Lower leg skin (tissue), 4 donors: ENCODE data around the gene ATF7IP. TPM values are rescaled to one million over a fixed set of nuclear protein-coding genes. Genes with fewer than 3 reads are reported as not detected.

Source experiments
- DNase-seq, 2 donors: peaks; one replicate each; pipeline ENCODE4 v3.0.0-alpha.2; 2019; ENCODE audit warnings: low spot score in 2 of 2
- H3K4me3 ChIP-seq: fragments of 200-600 bp; sonication (generic); 2 replicates; pipeline ENCODE4 v1.5.1; 2017; ENCODE audit warnings: mild to moderate bottlenecking, low read depth; ENCODE audit not compliant: poor library complexity, severe bottlenecking
- POLR2A ChIP-seq, 2 donors: fragments of 450-650 bp; IDR thresholded peaks; one replicate each; pipeline ENCODE4 v1.6.1; 2016 to 2017; ENCODE audit warnings: antibody characterized with exemption in 2 of 2, mild to moderate bottlenecking in 1 of 2, moderate library complexity in 1 of 2
- WGBS, 2 donors: methylation state at CpG; one replicate each; pipeline ENCODE4 v1.1.5; 2018; 5-methylcytosine and 5-hydroxymethylcytosine counted together
- intact Hi-C: fragments of 100-400 bp; cut with DNase I; formaldehyde crosslinking; loops from one replicate; pipeline ENCODE4 v1.15.0; 2023; ENCODE audit warnings: low total_unique reads
- total RNA-seq, 4 donors: library from RNA; depleted of rRNA; stranded (reverse); fragments of >200 nt; gene quantifications; one replicate each; pipeline ENCODE4 v1.1.0, GENCODE V29; 2016
- TF ChIP-seq, protein P1 (sequence below), 3 donors: fragments of 450-650 bp; IDR thresholded peaks; one replicate each; pipeline ENCODE4 v1.5.1; 2016; ENCODE audit warnings: antibody characterized with exemption in 3 of 3, mild to moderate bottlenecking in 3 of 3, moderate library complexity in 2 of 3

The ATF7IP gene
- total RNA-seq, 4 donors from 2014 or later, result 35.3 to 49.0 (median 42.4) TPM

DNA sequence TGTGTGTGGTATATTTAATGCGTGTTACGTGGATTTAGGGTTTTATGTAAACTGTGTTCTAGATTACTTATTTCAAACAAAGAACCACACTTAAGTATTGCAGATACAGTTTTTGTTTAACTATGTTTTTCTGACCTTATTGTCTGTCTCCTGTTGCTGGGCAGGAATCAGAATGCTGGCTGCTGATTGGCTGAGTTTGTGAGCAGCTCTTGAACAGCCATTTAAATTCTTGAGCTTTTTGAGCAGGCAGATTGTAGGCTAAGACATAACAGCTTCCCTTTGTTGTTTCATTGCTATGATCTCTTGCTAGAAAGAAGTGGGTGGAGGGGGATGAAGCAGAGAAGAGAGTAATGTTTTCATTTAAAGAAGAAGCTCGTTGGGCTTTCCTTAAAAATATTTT lies 52.2 kb downstream of the ATF7IP start:
- intact Hi-C loops, result no loop called here
- 68 to 74% methylated on average over 3 of the region's 3 CpGs for WGBS, 2 donors
- H3K4me3 ChIP-seq, result no peak overlapping the region
- peak in 1 of 2 donors; percentile 35 for DNase-seq
- TF ChIP-seq POLR2A (IDR thresholded peaks at IDR 0.05), result no peak
- TF ChIP-seq, protein P1, sequence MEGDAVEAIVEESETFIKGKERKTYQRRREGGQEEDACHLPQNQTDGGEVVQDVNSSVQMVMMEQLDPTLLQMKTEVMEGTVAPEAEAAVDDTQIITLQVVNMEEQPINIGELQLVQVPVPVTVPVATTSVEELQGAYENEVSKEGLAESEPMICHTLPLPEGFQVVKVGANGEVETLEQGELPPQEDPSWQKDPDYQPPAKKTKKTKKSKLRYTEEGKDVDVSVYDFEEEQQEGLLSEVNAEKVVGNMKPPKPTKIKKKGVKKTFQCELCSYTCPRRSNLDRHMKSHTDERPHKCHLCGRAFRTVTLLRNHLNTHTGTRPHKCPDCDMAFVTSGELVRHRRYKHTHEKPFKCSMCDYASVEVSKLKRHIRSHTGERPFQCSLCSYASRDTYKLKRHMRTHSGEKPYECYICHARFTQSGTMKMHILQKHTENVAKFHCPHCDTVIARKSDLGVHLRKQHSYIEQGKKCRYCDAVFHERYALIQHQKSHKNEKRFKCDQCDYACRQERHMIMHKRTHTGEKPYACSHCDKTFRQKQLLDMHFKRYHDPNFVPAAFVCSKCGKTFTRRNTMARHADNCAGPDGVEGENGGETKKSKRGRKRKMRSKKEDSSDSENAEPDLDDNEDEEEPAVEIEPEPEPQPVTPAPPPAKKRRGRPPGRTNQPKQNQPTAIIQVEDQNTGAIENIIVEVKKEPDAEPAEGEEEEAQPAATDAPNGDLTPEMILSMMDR (IDR thresholded peaks at IDR 0.05), result no peak

DNA sequence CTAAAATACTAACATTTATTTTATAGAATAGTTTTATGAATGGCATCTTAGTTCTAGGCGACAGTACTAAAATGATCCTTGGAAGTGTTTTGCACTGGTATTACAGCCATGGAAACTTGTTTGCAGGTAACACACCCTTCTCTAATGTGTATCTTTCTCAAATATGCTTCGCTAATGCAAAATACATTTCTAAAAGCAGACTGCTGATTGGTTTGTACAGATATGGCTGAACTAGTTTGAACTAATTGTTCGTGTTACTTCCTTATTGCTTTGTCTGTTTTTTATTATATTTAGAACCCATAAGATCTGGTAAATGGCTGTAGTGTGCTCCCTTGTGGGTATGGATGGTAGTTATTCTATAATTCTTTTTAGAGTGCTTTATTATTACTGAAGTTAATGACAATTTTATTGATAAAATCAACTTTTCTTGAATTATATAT lies 53.0 kb downstream of the ATF7IP start:
- intact Hi-C loops, result no loop called here
- WGBS, 2 donors, result 23 to 33% methylated on average over 3 of the region's 3 CpGs
- DNase-seq, result no peak
- no peak for TF ChIP-seq POLR2A (IDR thresholded peaks at IDR 0.05)
- TF ChIP-seq, protein P1 (IDR thresholded peaks at IDR 0.05), result no peak
- H3K4me3 ChIP-seq, result no peak overlapping the region

DNA sequence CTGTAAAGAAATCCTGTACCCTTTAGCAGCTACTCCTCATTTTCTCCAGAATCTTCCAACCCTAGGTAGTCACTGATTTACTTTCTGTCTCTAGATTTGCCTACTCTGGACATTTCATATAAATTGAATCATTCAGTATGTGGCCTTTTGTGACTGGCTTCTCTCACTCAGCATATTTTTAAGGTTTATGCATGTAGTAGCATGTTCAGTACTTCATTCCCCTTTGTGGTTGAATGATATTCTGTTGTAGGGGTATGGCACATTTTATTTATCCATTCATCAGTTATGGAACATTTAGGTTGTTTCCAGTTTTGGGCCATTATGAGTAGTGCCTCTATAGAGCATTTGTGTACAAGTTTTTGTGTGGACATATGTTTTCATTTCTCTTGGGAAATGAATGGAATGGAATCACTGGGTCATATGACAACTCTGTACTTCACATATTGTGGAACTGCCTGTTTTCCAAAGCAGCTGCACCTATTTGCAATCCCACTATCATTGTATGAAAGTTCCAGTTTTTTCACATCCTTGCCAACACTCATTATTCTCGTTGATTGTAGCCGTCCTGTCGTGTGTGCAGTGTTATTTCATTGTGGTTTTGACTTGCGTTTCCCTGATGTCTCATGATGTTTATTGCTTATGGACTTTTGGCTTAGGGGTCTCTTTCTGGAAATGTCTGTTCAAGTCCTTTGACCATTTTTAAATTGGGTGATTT lies 57.2 kb downstream of the ATF7IP start:
- intact Hi-C loops, result no loop called here
- 84 to 87% methylated on average over 4 of the region's 4 CpGs for WGBS, 2 donors
- DNase-seq, result no peak
- H3K4me3 ChIP-seq, result no peak overlapping the region
- TF ChIP-seq, protein P1 (IDR thresholded peaks at IDR 0.05), result no peak
- TF ChIP-seq POLR2A (IDR thresholded peaks at IDR 0.05), result no peak

DNA sequence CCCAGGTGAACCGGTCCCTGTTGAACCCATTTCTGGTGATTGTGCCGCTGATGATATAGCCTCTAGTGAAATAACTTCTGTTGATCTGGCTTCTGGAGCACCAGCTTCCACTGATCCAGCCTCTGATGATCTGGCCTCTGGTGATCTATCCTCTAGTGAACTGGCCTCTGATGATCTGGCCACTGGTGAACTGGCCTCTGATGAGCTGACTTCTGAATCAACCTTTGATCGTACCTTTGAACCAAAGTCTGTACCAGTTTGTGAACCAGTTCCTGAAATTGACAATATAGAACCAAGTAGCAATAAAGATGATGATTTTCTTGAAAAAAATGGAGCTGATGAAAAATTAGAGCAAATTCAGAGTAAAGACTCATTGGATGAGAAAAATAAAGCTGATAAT lies 59.1 kb downstream of the ATF7IP start:
- 98 to 100% methylated on average over 3 of the region's 3 CpGs for WGBS, 2 donors
- H3K4me3 ChIP-seq, result no peak overlapping the region
- no peak for DNase-seq
- intact Hi-C loops, result no loop called here
- TF ChIP-seq, protein P1 (IDR thresholded peaks at IDR 0.05), result no peak
- TF ChIP-seq POLR2A (IDR thresholded peaks at IDR 0.05), result no peak

DNA sequence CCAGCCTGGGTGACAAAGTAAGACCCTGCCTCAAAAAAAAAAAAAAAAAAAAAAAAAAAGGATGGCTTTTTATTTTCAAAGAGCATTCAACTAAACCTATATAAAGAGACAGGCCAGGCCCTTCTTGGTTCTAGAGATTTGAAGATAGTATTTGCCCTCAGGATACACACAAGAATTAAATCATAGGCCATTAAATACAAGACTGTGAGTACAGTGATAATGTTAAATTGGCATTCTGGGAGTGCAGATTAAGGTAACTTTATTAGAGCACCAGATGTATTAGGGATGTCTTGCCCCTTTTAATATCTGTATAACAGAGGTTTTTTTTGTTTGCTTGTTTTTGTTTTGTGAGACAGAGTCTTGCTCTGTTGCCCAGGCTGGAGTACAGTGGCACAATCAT lies 61.3 kb downstream of the ATF7IP start:
- no peak for TF ChIP-seq POLR2A (IDR thresholded peaks at IDR 0.05)
- TF ChIP-seq, protein P1 (IDR thresholded peaks at IDR 0.05), result no peak
- intact Hi-C loops, result no loop called here
- DNase-seq, result no peak
- no peak overlapping the region for H3K4me3 ChIP-seq

DNA sequence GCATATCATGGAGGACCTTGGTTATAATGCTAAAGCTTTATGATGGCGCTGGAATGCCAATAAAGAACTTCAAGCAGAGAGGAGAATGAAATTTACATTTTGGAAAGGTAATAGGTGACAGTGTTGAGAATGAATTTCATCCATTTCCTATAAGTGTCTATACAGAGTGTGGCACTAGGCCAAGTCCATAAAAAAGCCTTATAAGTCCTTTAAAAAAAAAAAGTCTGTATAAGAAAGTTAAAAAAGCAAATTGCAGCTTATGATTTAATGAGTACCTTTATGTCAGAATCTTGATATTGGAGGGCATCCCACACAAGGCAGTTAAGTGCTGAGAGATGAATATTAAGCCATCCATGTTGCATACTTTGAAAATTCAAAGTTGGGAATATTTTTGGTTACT lies 62.4 kb downstream of the ATF7IP start:
- 100% methylated on average over 1 of the region's 1 CpG for WGBS, 2 donors
- intact Hi-C loops, result no loop called here
- DNase-seq, result no peak
- TF ChIP-seq, protein P1 (IDR thresholded peaks at IDR 0.05), result no peak
- H3K4me3 ChIP-seq, result no peak overlapping the region
